Activated naive CD4-positive, alpha-beta T cell treated with anti-CD3 and anti-CD28 coated beads for 36 hours (primary cell): ENCODE data around the gene PSENEN. TPM values are rescaled to one million over a fixed set of nuclear protein-coding genes. Genes with fewer than 3 reads are reported as not detected.
"Not testable (repeated sequence)": the region's sequence is repeated elsewhere in the genome, so short reads cannot be mapped to it uniquely, and the experiment has no call there.

Source experiments
- CTCF ChIA-PET: fragments of 350-600 bp; sonication (Branson Sonifier 250); formaldehyde crosslinking; loops from one replicate; lab custom pipeline; 2021; ENCODE audit warnings: antibody characterized with exemption; lab: Charles Lee
- DNase-seq: peaks from one replicate; pipeline ENCODE4 v3.0.0-alpha.2; 2020
- H3K27ac Mint-ChIP-seq: one replicate; pipeline ENCODE4 v1.8.0; 2021; ENCODE audit warnings: mild to moderate bottlenecking, mixed read lengths
- H3K27me3 Mint-ChIP-seq: one replicate; pipeline ENCODE4 v1.8.0; 2021; ENCODE audit warnings: low read depth, mixed read lengths
- H3K36me3 Mint-ChIP-seq: one replicate; pipeline ENCODE4 v1.8.0; 2021; ENCODE audit warnings: low read depth, mixed read lengths
- H3K4me1 Mint-ChIP-seq: one replicate; pipeline ENCODE4 v1.8.0; 2021; ENCODE audit warnings: low read depth, mixed read lengths
- H3K4me3 Mint-ChIP-seq: one replicate; pipeline ENCODE4 v1.8.0; 2021; ENCODE audit warnings: mild to moderate bottlenecking, moderate library complexity, mixed read lengths
- H3K9me3 Mint-ChIP-seq: one replicate; pipeline ENCODE4 v1.8.0; 2021; ENCODE audit warnings: mixed read lengths
- intact Hi-C: fragments of 100-400 bp; cut with micrococcal nuclease; formaldehyde crosslinking; loops from one replicate; pipeline ENCODE4 v1.15.1; 2023
- total RNA-seq, 2 experiments: library from RNA; stranded (reverse); gene quantifications; one replicate each; pipeline ENCODE4 v1.2.3, GENCODE V29; 2021

PSENEN gene
- total RNA-seq, 2 experiments from 2014 or later: 32.4 to 37.7 TPM

GRCh38 chr19:35791814-35792279 is 46.4 kb downstream of the PSENEN start:
- CTCF ChIA-PET: no interaction called here
- H3K4me1 Mint-ChIP-seq: peaks cover under 1% of the 10 kb centered on the region
- DNase-seq: no peak
- no peaks in the 10 kb centered on the region for H3K36me3 Mint-ChIP-seq
- intact Hi-C loops: no loop called here
- no peak overlapping the region for H3K4me3 Mint-ChIP-seq
- H3K9me3 Mint-ChIP-seq: no peaks in the 10 kb centered on the region
- no peak overlapping the region for H3K27ac Mint-ChIP-seq
- peaks cover 14% of the 10 kb centered on the region for H3K27me3 Mint-ChIP-seq

GRCh38 chr19:35792312-35792711 is 46.9 kb downstream of the PSENEN start:
- DNase-seq: no peak
- H3K36me3 Mint-ChIP-seq: no peaks in the 10 kb centered on the region
- no peak overlapping the region for H3K27ac Mint-ChIP-seq
- H3K9me3 Mint-ChIP-seq: no peaks in the 10 kb centered on the region
- peaks cover 19% of the 10 kb centered on the region for H3K27me3 Mint-ChIP-seq
- H3K4me3 Mint-ChIP-seq: no peak overlapping the region
- peaks cover 5% of the 10 kb centered on the region for H3K4me1 Mint-ChIP-seq
- CTCF ChIA-PET: no interaction called here
- intact Hi-C loops: no loop called here

- peaks cover 6% of the 10 kb centered on the region for H3K4me1 Mint-ChIP-seq
- H3K27ac Mint-ChIP-seq: no peak overlapping the region
- no peak for DNase-seq
- H3K36me3 Mint-ChIP-seq: no peaks in the 10 kb centered on the region
- no peaks in the 10 kb centered on the region for H3K9me3 Mint-ChIP-seq
- H3K4me3 Mint-ChIP-seq: no peak overlapping the region
- peaks cover 23% of the 10 kb centered on the region for H3K27me3 Mint-ChIP-seq
- CTCF ChIA-PET: no interaction called here
- intact Hi-C loops: no loop called here
Observed at GRCh38 chr19:35792888-35793287, 47.4 kb downstream of the PSENEN start.

GRCh38 chr19:35793381-35794165 is 48.1 kb downstream of the PSENEN start:
- no peak overlapping the region for H3K27ac Mint-ChIP-seq
- DNase-seq: no peak
- no peak overlapping the region for H3K4me3 Mint-ChIP-seq
- H3K9me3 Mint-ChIP-seq: no peaks in the 10 kb centered on the region
- H3K4me1 Mint-ChIP-seq: peaks cover 6% of the 10 kb centered on the region
- no peaks in the 10 kb centered on the region for H3K36me3 Mint-ChIP-seq
- intact Hi-C loops: no loop called here
- H3K27me3 Mint-ChIP-seq: peaks cover 28% of the 10 kb centered on the region
- CTCF ChIA-PET: no interaction called here

- intact Hi-C loops, H3K4me1 Mint-ChIP-seq, H3K9me3 Mint-ChIP-seq, H3K4me3 Mint-ChIP-seq, DNase-seq, H3K27ac Mint-ChIP-seq, H3K36me3 Mint-ChIP-seq, CTCF ChIA-PET: not testable (repeated sequence)
- H3K27me3 Mint-ChIP-seq: peaks cover 28% of the 10 kb centered on the region
Observed at GRCh38 chr19:35795564-35795963, 50.1 kb downstream of the PSENEN start.

Other genes with a start within 250 kb of the PSENEN start
- gene DMKN, start 232.0 kb upstream of the PSENEN start, total RNA-seq: 1 to 10 TPM in 1 of 2 experiments, under 1 TPM in 1; 0.86 to 1.7 TPM
- gene SBSN, start 217.3 kb upstream of the PSENEN start, total RNA-seq: not detected
- gene GAPDHS, start 212.2 kb upstream of the PSENEN start, total RNA-seq: not detected
- gene TMEM147, start 200.0 kb upstream of the PSENEN start, total RNA-seq: 10 to 100 TPM; 63.1 to 63.4 TPM
- not detected for gene ATP4A, start 182.0 kb upstream of the PSENEN start, total RNA-seq
- not detected for gene PMIS2, start 159.5 kb upstream of the PSENEN start, total RNA-seq
- 10 to 100 TPM; 40.4 to 42.5 TPM for gene HAUS5, start 132.9 kb upstream of the PSENEN start, total RNA-seq
- 10 to 100 TPM; 64.2 to 66.2 TPM for gene RBM42, start 116.6 kb upstream of the PSENEN start, total RNA-seq
- gene ETV2, start 103.9 kb upstream of the PSENEN start, total RNA-seq: under 1 TPM; 0.52 to 0.84 TPM
- 100 to 1,000 TPM; 499 to 512 TPM for gene COX6B1, start 97.3 kb upstream of the PSENEN start, total RNA-seq
- under 1 TPM in 1 of 2 experiments, not detected in 1; 0.21 TPM for gene UPK1A, start 79.1 kb upstream of the PSENEN start, total RNA-seq
- gene ZBTB32, start 41.1 kb upstream of the PSENEN start, total RNA-seq: 100 to 1,000 TPM; 174 to 181 TPM
- 10 to 100 TPM; 62.0 to 65.8 TPM for gene KMT2B, start 27.6 kb upstream of the PSENEN start, total RNA-seq
- gene IGFLR1, start 3.2 kb upstream of the PSENEN start, total RNA-seq: 10 to 100 TPM; 51.0 to 52.8 TPM
- 10 to 100 TPM; 41.8 to 44.2 TPM for gene U2AF1L4, start 233 bp upstream of the PSENEN start, total RNA-seq
- 1 to 10 TPM; 5.7 to 9.7 TPM for gene LIN37, start 2.9 kb downstream of the PSENEN start, total RNA-seq
- under 1 TPM; 0.40 to 0.55 TPM for gene HSPB6, start 11.4 kb downstream of the PSENEN start, total RNA-seq
- gene PROSER3, start 12.5 kb downstream of the PSENEN start, total RNA-seq: 10 to 100 TPM; 45.3 to 47.4 TPM
- gene ARHGAP33, start 29.9 kb downstream of the PSENEN start, total RNA-seq: 10 to 100 TPM; 49.5 to 61.6 TPM
- gene PRODH2, start 67.2 kb downstream of the PSENEN start, total RNA-seq: not detected
- gene NPHS1, start 106.9 kb downstream of the PSENEN start, total RNA-seq: under 1 TPM in 1 of 2 experiments, not detected in 1; 0.05 TPM
- gene KIRREL2, start 111.3 kb downstream of the PSENEN start, total RNA-seq: 1 to 10 TPM; 1.0 to 1.1 TPM
- gene APLP1, start 122.9 kb downstream of the PSENEN start, total RNA-seq: 1 to 10 TPM in 1 of 2 experiments, under 1 TPM in 1; 0.79 to 1.2 TPM
- gene NFKBID, start 154.9 kb downstream of the PSENEN start, total RNA-seq: 10 to 100 TPM; 56.2 to 56.4 TPM
- gene HCST, start 156.9 kb downstream of the PSENEN start, total RNA-seq: 10 to 100 TPM; 11.7 to 14.5 TPM
- gene TYROBP, start 162.6 kb downstream of the PSENEN start, total RNA-seq: not detected
- gene LRFN3, start 190.7 kb downstream of the PSENEN start, total RNA-seq: 1 to 10 TPM; 4.0 TPM
- 10 to 100 TPM; 13.1 to 13.8 TPM for gene SDHAF1, start 249.5 kb downstream of the PSENEN start, total RNA-seq